ENCODE measurements around the gene LAMB3.

LAMB3 gene

GRCh38 chr1:209617755-209618154, 34.5 kb downstream of the LAMB3 start:
- DNase-seq (ENCODE audit: low read depth): no peak

- DNase-seq (ENCODE audit: low read depth): no peak
These were observed 35.1 kb downstream of the LAMB3 start for GRCh38 chr1:209617047-209617673.

DNA sequence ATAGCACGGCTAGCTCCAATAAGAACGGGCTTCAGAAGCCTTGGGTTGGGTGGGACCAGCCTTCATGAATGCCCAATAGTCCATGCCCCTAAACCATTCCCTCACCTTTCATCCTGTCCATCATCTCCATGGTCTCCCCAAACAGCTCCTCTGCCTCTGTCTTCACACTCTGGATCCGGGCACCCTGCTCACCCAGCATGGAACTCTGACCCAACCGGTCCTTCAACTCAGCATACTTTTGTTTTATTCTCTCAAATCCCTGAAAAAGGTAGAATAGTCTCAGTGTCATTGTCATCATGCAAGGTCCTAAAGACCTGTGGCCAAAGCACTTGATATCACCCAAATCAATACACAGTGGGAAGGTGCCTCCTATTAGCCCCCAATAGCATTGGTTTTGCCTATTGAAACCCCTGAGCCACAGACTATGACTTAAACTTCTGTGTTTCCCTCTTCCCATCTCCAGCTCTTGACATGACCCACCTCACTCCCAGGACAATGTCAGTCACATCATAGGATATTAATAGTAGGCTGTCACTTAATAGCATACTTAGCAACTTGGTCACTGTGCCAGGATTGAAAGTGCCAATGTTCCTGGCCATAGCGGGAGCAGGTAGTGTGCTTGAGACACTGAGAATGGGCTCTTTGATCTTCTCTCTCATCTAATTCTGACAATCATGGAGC, 35.7 kb downstream of the LAMB3 start:
- DNase-seq (ENCODE audit: low read depth): no peak

DNA sequence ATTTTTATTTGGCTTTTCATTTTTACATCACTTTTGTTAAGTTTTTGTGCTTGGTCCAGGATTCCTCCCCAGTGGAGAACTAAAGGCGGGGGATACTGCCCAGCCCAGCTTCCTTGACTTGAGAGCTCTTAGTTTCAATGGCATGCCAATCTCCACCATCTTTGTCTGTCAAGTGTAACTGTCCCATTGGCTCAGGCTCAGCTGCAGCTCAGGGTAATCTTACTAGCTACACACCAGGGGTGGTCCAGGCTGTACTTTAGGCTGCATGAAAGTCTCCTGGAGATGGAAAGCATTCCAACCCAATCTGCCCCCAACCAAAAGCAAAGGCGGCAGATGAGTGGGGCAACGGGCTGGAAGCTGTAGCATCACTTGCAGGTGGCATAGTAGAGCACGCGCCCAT, 37.3 kb downstream of the LAMB3 start:
- no peak for DNase-seq (ENCODE audit: low read depth)

- DNase-seq (ENCODE audit: low read depth): no peak
These were observed 38.1 kb downstream of the LAMB3 start for GRCh38 chr1:209614151-209614420.

GRCh38 chr1:209613400-209614150, 38.6 kb downstream of the LAMB3 start:
- no peak for DNase-seq (ENCODE audit: low read depth)

DNA sequence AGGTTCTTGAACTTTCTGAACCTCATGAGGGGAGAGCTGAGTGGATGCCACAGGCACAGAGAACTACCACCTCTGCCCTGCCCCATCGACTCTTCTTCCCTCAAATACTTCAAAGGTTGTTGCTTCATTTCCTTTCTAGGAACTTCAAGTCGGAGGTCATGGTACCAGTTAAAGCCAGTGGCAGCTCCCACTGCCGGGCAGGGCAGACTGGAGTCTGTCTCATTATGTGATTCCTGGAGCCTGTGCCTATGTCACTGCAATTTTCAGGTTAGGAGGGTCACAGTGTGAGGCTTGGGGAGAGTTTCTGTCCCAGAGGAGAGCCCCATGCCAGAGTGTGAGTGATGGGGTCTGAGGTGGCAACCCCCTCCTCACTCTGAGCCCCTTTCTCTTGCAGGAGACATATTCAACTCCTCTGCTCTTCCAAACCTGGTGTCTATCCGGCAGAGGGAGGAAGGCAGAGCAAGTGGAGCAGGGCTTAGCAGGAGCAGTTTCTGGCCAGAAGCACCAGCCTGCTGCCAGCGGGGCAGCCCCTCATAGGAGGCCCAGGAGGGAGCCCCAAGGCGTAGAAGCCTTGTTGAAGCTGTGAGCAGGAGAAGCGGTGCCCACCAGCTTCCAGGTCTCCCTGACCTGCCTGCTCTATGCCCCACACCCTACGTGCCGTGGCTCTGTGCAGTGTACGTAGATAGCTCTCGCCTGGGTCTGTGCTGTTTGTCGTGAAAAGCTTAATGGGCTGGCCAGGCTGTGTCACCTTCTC, 39.4 kb downstream of the LAMB3 start:
- DNase-seq (ENCODE audit: low read depth): no peak

- no peak for DNase-seq (ENCODE audit: low read depth)
These were observed 40.3 kb downstream of the LAMB3 start for GRCh38 chr1:209611771-209612570.

- DNase-seq (ENCODE audit: low read depth): no peak
These were observed 41.7 kb downstream of the LAMB3 start for GRCh38 chr1:209610631-209610905.

DNA sequence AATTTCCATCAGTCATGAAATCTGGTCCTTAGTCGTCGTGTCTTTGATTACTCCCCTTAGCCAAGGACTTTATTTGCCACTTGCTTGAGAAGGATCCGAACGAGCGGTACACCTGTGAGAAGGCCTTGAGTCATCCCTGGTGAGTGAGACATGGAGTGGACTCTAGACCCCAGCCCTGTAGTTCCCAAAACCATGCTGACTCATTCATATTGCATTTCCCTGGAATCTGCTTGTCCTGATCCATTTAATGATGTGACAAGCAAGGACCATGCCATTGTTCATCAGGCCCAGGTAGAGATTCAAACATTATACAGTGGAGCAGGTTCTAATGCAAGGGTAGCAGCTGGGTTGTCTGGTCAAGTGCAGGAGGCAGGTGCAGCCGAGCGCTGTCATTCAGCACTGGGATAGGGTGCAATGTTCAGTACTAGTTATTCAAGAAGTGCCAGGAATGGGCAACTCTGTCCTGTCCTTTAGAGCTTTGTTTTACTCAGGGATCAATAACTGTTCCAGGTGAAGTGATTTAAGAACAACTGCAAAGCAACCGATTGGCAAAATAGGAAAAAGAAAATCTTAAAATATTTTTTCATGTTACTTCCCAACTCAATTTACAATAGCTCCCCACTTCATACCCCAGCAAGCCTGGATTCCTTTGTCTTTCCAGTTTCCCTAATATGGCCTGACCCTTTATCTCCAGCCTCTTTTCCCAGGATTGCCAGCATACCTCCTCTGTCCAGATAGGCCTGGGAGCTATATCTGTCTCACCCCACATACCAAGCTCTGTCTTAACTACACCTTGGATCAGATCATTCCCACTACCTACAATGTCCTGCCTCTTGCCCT, 42.2 kb downstream of the LAMB3 start:
- DNase-seq (ENCODE audit: low read depth): no peak

DNA sequence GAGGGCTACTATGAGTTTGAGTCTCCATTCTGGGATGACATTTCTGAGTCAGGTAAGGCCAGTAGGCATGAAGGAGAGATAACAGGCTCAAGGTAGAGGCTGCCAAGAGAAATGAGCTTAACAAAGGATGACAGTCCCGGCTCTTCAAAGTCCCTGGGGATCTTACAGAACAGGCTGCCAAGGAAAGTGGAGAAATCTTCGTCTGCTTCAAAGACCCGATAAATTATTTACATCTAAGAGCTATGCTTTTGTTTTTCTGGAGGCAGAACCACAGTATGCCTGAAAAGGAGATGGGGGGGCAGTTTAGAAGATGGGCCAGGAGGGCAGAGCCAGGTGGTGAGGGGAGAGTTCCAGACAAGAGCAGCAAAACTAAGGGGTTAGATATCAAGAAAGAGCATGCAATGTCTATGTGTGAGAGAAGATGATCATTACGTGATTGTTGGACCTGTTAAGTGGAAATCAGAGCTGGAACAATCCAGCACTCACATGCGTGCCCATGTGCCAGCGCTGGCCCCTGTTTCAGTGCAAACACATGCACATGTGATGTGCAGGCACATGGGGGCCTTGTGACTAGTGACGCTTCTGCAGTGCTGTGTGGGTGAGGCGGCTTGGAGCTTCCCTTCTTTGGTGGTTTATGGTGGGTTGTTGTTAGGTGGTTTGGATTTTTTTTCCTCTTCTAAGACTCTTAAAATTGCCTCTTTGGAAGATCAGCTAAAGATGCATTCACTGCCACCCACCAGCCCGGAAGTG, 43.0 kb downstream of the LAMB3 start:
- DNase-seq (ENCODE audit: low read depth): no peak

GRCh38 chr1:209607795-209608178, 44.4 kb downstream of the LAMB3 start:
- DNase-seq (ENCODE audit: low read depth): no peak

GRCh38 chr1:209607102-209607794, 45.0 kb downstream of the LAMB3 start:
- peak; percentile 16 for DNase-seq (ENCODE audit: low read depth)

DNA sequence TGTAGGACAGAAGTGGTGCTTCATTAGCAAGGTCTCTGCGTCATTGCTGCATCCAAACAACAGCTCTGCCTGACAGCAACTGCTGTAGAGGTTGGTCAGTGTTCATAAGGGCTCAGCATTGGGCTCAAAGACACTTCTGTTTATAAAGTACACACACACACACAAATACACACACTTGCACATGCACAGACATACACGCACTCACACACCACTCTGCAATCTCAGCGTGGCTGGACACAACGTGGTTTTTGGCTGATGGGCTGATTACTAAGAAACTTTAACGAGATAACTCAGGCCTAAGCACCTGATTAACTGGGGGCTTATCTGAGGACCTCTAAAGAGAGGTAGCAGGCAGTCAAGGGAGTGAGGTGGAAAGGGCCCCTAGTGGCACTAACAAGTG, 48.3 kb downstream of the LAMB3 start:
- DNase-seq (ENCODE audit: low read depth): no peak

DNA sequence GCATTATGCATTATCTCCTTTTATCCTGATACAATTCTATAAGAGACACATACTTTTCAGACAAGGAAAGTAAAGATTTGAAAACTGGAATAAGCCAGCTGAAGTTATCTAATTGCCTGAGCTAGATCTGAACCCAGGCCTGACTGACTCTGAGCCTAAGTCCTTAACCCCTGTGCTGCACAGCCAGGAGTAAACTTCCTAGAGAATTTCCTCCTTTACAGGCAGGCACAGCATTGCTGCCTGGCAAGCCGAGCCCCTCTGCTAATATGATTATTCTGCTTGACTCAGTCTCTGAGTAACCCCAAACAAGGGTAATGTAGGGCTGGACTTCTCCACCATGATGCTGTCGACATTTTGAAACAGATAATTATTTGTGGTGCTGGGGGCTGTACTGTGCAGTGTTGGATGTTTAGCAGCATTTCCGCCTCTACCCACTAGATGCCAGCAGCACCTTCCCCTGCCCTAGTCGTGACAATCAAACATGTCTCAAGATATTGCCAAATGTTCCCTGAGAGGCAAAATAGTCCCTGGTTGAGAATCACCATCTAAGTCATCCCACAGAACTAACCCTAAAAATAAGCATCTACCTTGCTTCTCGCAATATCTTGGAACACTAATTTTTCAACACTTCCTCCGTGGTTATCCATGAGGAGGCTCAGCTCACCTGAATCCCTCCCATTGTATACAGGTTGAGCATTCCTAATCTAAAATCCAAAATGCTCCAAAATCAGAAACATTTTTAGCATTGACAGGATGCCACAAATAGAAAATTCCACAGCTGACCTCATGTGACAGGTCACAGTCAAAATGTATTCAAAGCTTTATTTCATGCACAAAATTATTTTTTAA, 50.2 kb downstream of the LAMB3 start:
- DNase-seq (ENCODE audit: low read depth): peak; percentile 23

DNA sequence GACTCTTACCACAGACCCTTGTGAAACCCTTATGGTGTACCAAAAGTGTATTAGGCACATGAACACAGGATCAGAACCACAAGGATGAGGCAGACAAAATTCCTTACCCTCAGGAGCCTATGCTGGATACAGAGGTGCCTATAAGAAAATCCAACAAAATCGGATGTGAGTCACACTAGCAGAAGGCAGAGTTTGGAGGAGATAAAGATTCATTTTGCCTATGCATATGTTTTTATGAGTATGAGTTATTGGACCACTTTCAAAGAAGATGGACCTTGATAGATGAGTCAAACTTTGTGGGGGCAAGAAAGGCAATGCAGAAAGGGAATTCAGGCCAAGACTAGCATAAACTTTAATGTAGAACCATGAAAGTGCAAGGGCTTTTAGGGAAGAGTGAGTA, 51.7 kb downstream of the LAMB3 start:
- DNase-seq (ENCODE audit: low read depth): peak; percentile 66

DNA sequence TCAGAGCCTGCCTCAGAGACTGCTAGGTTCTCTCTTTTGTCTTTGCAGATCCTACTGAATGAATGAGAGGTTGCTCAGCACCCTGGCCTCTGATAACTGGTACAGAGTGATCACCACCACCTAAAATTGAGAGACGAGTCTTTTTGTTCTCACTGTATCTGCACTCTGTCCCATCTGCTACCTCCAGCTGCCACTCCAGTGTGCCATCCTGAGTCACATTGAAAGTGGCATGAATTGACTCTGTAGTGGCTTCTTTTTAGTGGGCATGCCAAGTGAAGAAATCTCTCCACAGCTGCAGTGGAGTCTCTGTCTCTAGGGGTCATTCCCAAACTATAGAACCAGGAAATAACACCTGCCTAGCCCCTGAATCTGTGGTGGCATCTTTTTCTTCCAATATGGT, 54.0 kb downstream of the LAMB3 start:
- DNase-seq (ENCODE audit: low read depth): no peak

DNA sequence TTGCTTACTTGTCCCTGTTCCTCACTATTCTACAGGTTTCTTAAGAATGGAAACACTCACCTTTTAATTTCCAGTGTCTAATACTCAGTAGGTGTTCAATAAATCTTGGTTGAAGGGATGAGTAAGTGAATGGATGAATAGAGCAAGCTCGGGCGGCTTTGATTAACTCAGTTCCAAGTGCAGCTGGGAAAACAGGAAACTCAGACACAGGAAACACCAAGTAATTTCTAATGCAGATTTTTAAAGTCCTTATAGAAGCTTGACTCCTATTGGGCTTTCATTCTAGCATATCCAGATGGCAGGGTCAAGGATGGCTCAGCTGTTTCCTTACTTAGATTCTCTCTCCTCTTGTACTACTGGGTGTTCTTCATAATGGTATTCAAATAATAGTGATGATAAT, 54.7 kb downstream of the LAMB3 start:
- no peak for DNase-seq (ENCODE audit: low read depth)
